ENCODE data around the gene XK. TPM values are rescaled to one million over a fixed set of nuclear protein-coding genes. Genes with fewer than 3 reads are reported as not detected.

The XK gene
- total and polyA plus RNA-seq, 10 of the 15 experiments (the other 5 are each of a cell fraction or from before 2014, with no cell fraction given) = not detected

DNA sequence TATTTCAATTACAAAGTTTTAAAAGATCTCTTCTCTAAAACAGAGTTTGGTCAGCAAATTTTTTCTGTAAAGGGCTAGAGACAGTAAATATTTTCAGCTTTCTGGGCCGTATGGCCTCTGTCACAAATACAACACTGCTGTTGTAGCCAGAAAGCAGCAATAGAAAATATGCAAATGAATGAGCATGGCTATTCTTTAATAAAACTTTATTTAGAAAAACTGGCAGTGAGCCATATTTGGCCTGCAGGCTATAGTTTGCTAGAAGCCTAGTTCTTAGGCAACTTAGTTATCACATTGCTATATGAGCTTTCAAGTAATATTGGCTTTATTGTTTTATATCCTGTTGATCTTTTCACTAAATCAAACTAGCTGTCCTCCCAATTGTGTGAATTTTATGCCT lies 26.5 kb upstream of the XK start:
- DNase-seq (ENCODE audit: low read depth, low spot score) (no peak), FAIRE-seq (no peak), ATAC-seq (no peak)
- Histone ChIP-seq H3K9me3 (replicated peaks; ENCODE audit: control insufficient read depth, insufficient read depth, low read length) (no peaks in the 10 kb centered on the region), H3K4me2 (ENCODE audit: control insufficient read depth, insufficient read depth) (no peak overlapping the region), H3K4me1 (ENCODE audit: control insufficient read depth, insufficient read depth, low read length) (no peaks in the 10 kb centered on the region), H4K20me1 (ENCODE audit: control insufficient read depth, insufficient read depth) (no peaks in the 10 kb centered on the region), H3K36me3 (ENCODE audit: control insufficient read depth in 2 of 2, insufficient read depth in 2 of 2, low read length in 1 of 2) (no peaks in the 10 kb centered on the region), H3K27me3 (replicated peaks in 1 of 2; ENCODE audit: control insufficient read depth in 2 of 2, insufficient read depth in 2 of 2, low read length in 1 of 2) (no peaks in the 10 kb centered on the region; a peak in 1 of 4 replicates), H3K4me3 (no peak overlapping the region), H2AFZ (ENCODE audit: control insufficient read depth, low read depth, low read length) (no peak overlapping the region), H3K9ac (ENCODE audit: control insufficient read depth, insufficient read depth, low read length) (no peak overlapping the region), H3K27ac (ENCODE audit: control insufficient read depth, insufficient read depth) (no peak overlapping the region), H3K79me2 (ENCODE audit: control insufficient read depth, insufficient read depth, low read length) (no peaks in the 10 kb centered on the region)
- CTCF ChIA-PET = no interaction called here
- POLR2A ChIA-PET = no interaction called here
- RAD21 ChIA-PET (ENCODE audit: unreplicated experiment) = no interaction called here
- intact Hi-C loops (cut with micrococcal nuclease; ENCODE audit: unreplicated experiment) = no loop called here
- 74% methylated on average over 1 of the region's 1 CpG for WGBS (ENCODE audit: insufficient coverage, insufficient replicate concordance, low lambda C conversion rate, missing lambda C conversion rate)
- in situ Hi-C loops (cut with MboI) = no loop called here
- TF ChIP-seq EED (IDR thresholded peaks at IDR 0.05; ENCODE audit: low read depth) (no peak), RAD21 (IDR thresholded peaks at IDR 0.05; ENCODE audit: insufficient read depth, low read depth, low read length) (no peak), MYB (IDR thresholded peaks at IDR 0.05; ENCODE audit: borderline replicate concordance, low read depth, low read length) (no peak), BHLHE40 (IDR thresholded peaks at IDR 0.05; ENCODE audit: borderline replicate concordance in 1 of 2, low read depth in 2 of 2, low read length in 1 of 2) (no peak), TARDBP (IDR thresholded peaks at IDR 0.05; ENCODE audit: borderline replicate concordance) (no peak), POLR2A (IDR thresholded peaks at IDR 0.05; ENCODE audit: low read depth, low read length) (no peak), TCF3 (IDR thresholded peaks at IDR 0.05; ENCODE audit: borderline replicate concordance, insufficient read depth, low read depth, low read length) (no peak), PAX5 (IDR thresholded peaks at IDR 0.05; ENCODE audit: borderline replicate concordance, low read depth, low read length) (no peak), CREM (IDR thresholded peaks at IDR 0.05; ENCODE audit: low read depth) (no peak), MTA2 (IDR thresholded peaks at IDR 0.05; ENCODE audit: low read depth) (no peak), RB1 (IDR thresholded peaks at IDR 0.05; ENCODE audit: borderline replicate concordance) (no peak), STAT3 (IDR thresholded peaks at IDR 0.05; ENCODE audit: low read depth, low read length) (no peak), HDAC2 (IDR thresholded peaks at IDR 0.05) (no peak), TBL1XR1 (IDR thresholded peaks at IDR 0.05; ENCODE audit: low read depth, low read length) (no peak), ATF7 (IDR thresholded peaks at IDR 0.05; ENCODE audit: low read depth) (no peak)
- TF ChIP-seq, protein P1, sequence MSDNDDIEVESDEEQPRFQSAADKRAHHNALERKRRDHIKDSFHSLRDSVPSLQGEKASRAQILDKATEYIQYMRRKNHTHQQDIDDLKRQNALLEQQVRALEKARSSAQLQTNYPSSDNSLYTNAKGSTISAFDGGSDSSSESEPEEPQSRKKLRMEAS (IDR thresholded peaks at IDR 0.05; ENCODE audit: low read depth, low read length) = no peak
- TF ChIP-seq, protein P2, sequence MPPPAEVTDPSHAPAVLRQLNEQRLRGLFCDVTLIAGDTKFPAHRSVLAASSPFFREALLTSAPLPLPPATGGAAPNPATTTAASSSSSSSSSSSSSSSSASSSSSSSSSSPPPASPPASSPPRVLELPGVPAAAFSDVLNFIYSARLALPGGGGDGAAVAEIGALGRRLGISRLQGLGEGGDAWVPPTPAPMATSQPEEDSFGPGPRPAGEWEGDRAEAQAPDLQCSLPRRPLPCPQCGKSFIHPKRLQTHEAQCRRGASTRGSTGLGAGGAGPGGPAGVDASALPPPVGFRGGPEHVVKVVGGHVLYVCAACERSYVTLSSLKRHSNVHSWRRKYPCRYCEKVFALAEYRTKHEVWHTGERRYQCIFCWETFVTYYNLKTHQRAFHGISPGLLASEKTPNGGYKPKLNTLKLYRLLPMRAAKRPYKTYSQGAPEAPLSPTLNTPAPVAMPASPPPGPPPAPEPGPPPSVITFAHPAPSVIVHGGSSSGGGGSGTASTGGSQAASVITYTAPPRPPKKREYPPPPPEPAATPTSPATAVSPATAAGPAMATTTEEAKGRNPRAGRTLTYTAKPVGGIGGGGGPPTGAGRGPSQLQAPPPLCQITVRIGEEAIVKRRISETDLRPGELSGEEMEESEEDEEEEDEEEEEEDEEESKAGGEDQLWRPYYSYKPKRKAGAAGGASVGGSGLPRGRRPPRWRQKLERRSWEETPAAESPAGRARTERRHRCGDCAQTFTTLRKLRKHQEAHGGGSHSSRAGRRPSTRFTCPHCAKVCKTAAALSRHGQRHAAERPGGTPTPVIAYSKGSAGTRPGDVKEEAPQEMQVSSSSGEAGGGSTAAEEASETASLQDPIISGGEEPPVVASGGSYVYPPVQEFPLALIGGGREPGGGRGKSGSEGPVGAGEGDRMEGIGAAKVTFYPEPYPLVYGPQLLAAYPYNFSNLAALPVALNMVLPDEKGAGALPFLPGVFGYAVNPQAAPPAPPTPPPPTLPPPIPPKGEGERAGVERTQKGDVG (CRISPR knock-in tag; IDR thresholded peaks at IDR 0.05) = no peak
- TF ChIP-seq, protein P3, sequence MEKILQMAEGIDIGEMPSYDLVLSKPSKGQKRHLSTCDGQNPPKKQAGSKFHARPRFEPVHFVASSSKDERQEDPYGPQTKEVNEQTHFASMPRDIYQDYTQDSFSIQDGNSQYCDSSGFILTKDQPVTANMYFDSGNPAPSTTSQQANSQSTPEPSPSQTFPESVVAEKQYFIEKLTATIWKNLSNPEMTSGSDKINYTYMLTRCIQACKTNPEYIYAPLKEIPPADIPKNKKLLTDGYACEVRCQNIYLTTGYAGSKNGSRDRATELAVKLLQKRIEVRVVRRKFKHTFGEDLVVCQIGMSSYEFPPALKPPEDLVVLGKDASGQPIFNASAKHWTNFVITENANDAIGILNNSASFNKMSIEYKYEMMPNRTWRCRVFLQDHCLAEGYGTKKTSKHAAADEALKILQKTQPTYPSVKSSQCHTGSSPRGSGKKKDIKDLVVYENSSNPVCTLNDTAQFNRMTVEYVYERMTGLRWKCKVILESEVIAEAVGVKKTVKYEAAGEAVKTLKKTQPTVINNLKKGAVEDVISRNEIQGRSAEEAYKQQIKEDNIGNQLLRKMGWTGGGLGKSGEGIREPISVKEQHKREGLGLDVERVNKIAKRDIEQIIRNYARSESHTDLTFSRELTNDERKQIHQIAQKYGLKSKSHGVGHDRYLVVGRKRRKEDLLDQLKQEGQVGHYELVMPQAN (conservative IDR thresholded peaks at IDR 0.05) = no peak
- SMC1A ChIA-PET (ENCODE audit: uncharacterized antibody, unreplicated experiment) = no interaction called here
- BruUV-seq (replicated peaks) = no TSS peak
